Fibroblast of villous mesenchyme (primary cell): ENCODE data around the gene KLRG1. TPM values are rescaled to one million over a fixed set of nuclear protein-coding genes. Genes with fewer than 3 reads are reported as not detected.

ENCODE experiments used
- DNase-seq: peaks from one replicate; pipeline ENCODE4 v3.0.0-alpha.2; 2010; ENCODE audit warnings: low read depth
- H3K4me3 ChIP-seq: 2 replicates; pipeline ENCODE4 v1.5.1; 2011; ENCODE audit warnings: low read depth, mild to moderate bottlenecking, low read length
- total RNA-seq: library from RNA; depleted of rRNA; stranded (reverse); fragments of >200 nt; gene quantifications from 2 replicates; pipeline ENCODE4 v1.2.3, GENCODE V29; 2012
- TF ChIP-seq, protein P1 (sequence below): IDR thresholded peaks from 2 replicates; pipeline ENCODE4 v1.5.1; 2012; ENCODE audit warnings: low read depth, mild to moderate bottlenecking, low read length; ENCODE audit not compliant: insufficient read depth

Gene KLRG1
- total RNA-seq, 1 donor: 0.43 TPM

DNA sequence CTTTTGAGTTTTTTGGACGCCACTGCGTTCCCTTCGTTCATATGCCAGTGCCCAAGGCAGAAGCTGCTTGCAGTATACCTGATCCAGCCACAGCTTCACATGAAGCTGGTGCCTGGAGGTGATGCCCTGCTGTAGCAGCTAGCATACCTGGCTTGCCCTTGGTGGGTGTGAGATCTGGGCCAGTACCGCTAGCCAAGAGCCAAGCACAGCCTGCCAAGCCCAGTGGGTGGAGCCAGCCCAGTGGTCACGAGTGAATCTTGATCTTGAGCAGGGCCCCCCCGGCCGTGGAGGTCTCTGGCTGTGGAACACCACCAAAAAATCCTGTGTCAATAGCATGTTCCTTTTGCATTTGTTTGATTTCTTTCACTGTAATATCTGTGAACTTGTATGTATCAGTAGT, 32.6 kb upstream of the KLRG1 start:
- no peak overlapping the region for H3K4me3 ChIP-seq
- DNase-seq: no peak
- TF ChIP-seq, protein P1, sequence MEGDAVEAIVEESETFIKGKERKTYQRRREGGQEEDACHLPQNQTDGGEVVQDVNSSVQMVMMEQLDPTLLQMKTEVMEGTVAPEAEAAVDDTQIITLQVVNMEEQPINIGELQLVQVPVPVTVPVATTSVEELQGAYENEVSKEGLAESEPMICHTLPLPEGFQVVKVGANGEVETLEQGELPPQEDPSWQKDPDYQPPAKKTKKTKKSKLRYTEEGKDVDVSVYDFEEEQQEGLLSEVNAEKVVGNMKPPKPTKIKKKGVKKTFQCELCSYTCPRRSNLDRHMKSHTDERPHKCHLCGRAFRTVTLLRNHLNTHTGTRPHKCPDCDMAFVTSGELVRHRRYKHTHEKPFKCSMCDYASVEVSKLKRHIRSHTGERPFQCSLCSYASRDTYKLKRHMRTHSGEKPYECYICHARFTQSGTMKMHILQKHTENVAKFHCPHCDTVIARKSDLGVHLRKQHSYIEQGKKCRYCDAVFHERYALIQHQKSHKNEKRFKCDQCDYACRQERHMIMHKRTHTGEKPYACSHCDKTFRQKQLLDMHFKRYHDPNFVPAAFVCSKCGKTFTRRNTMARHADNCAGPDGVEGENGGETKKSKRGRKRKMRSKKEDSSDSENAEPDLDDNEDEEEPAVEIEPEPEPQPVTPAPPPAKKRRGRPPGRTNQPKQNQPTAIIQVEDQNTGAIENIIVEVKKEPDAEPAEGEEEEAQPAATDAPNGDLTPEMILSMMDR: no peak

GRCh38 chr12:8957561-8957960, 31.8 kb upstream of the KLRG1 start:
- H3K4me3 ChIP-seq: no peak overlapping the region
- TF ChIP-seq, protein P1: no peak
- DNase-seq: no peak

DNA sequence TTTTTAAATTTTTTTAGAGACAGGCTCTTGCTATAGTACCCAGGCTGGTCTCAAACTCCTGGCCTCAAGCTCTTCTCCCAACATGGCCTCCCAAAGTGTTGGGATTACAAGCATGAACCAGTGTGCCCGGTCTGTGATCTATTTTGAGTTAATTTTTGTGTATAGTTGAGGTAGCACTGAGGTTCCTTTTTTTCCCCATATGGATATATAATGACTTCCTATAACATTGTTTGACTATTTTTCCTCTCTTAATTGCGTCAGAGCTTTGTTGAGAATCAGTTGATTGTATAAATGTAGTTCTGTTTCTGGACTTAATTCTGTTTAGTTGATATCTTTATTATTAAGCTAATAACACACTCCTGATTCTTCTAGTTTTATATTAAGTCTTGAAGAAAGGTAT, 31.3 kb upstream of the KLRG1 start:
- no peak overlapping the region for H3K4me3 ChIP-seq
- no peak for DNase-seq
- TF ChIP-seq, protein P1: no peak

DNA sequence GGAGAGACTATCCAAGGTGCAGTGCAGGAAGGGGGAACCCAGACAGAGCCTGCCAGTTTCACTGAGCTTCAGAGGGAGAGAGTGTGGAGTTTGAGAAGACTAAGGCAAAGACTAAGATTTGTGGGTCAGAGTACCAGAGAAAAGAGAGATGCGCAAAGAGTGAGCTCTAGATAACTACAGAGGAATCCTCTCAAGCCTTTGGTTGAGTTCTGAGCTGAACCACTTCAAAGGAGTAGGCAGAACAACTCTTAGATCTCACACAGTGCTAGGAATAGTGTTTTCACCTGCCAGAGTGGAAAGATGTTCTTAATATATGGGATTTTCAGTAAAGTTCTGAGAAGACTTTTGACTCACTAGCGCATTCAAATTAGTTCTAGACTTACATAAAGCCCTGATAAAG, 29.2 kb upstream of the KLRG1 start:
- no peak overlapping the region for H3K4me3 ChIP-seq
- DNase-seq: no peak
- TF ChIP-seq, protein P1: no peak

DNA sequence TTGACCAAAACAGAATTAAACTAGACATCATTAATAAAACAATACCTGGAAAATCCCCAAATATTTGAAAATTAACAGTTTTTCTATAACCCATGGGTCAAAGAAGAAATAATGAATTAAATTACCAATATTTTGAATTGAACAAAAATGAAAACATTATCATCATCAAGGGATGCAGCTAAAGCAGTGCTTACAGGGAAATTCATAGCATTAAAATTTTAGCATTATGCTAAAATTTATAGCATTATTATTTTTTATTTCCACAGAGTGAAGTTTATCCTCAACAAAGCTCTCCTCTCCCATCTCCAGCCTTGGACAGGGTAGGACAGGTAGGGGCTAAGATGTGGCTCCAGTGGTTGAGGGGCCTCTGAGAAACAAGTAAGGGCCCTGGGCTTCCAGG, 20.6 kb upstream of the KLRG1 start:
- no peak for DNase-seq
- no peak overlapping the region for H3K4me3 ChIP-seq
- TF ChIP-seq, protein P1: no peak

- TF ChIP-seq, protein P1: no peak
- H3K4me3 ChIP-seq: no peak overlapping the region
- no peak for DNase-seq
Observed at GRCh38 chr12:8969861-8970411, 19.4 kb upstream of the KLRG1 start.

- no peak overlapping the region for H3K4me3 ChIP-seq
- TF ChIP-seq, protein P1: no peak
- no peak for DNase-seq
Observed at GRCh38 chr12:8970432-8970831, 18.9 kb upstream of the KLRG1 start.
